Psoas muscle (tissue), 8 donors: Measurements from ENCODE around the gene CD300A. TPM values are rescaled to one million over a fixed set of nuclear protein-coding genes. Genes with fewer than 3 reads are reported as not detected.

Experiments used
- ATAC-seq, 4 donors: fragments of 200-7000 bp; cut with Tn5 transposase; one replicate each; pipeline ENCODE4 v1.9.1; 2020; ENCODE audit warnings: moderate library complexity in 3 of 4, mild to moderate bottlenecking in 2 of 4
- DNase-seq, 2 donors: peaks; one replicate each; pipeline ENCODE4 v3.0.0-alpha.2; 2020
- H3K27ac ChIP-seq: fragments of 200-600 bp; one replicate; pipeline ENCODE4 v1.8.0; 2022
- H3K27me3 ChIP-seq, 3 donors: fragments of 200-600 bp in 1 of 3; one replicate each; pipeline versions ENCODE4 v1.6.1 to v1.8.0; 2013 to 2022; ENCODE audit warnings: low read length in 2 of 3, mild to moderate bottlenecking in 2 of 3, moderate library complexity in 1 of 3; ENCODE audit not compliant: insufficient read depth in 3 of 3
- H3K36me3 ChIP-seq, 2 donors: fragments of 200-600 bp in 1 of 2; one replicate each; pipeline versions ENCODE4 v1.6.1 to v1.8.0; 2013 to 2022; ENCODE audit warnings: low read depth in 1 of 2, mild to moderate bottlenecking in 1 of 2, moderate library complexity in 1 of 2; ENCODE audit not compliant: insufficient read depth in 1 of 2
- H3K4me1 ChIP-seq: fragments of 200-600 bp; one replicate; pipeline ENCODE4 v1.8.0; 2022
- H3K4me3 ChIP-seq: fragments of 200-600 bp; one replicate; pipeline ENCODE4 v1.8.0; 2022; ENCODE audit warnings: mild to moderate bottlenecking
- H3K9me3 ChIP-seq: fragments of 200-600 bp; one replicate; pipeline ENCODE4 v1.8.0; 2022
- whole genome bisulfite sequencing, 3 donors: extraction: QIAGEN DNeasy Blood & Tissue Kit; methylation state at CpG; one replicate each; pipeline versions ENCODE4 v1.1.6 to v1.1.7; 2013; 5-methylcytosine and 5-hydroxymethylcytosine counted together
- intact Hi-C, 2 donors: fragments of 100-400 bp; cut with DNase I; formaldehyde crosslinking; loops; one replicate each; pipeline versions ENCODE4 v1.11.0 to v1.14.2; 2022
- polyA plus RNA-seq, 3 donors: library from polyadenylated mRNA; stranded (reverse); fragments of 200-250 nt; gene quantifications; one replicate each; pipeline ENCODE4 v1.2.3, GENCODE V29; 2013
- total RNA-seq, 4 donors: library from RNA; stranded (reverse); fragmentation: NEBNext Ultra II Directional in 2 of 4; extraction: Animal tissue kit (Norgen Biotek cat#: 25700) in 2 of 4; gene quantifications; one replicate each; pipeline versions ENCODE4 v1.2.1 to v1.2.4, GENCODE V29; 2021 to 2023
- TF ChIP-seq, protein P1 (sequence below): fragments of 200-600 bp; IDR thresholded peaks from one replicate; pipeline ENCODE4 v1.8.0; 2022; ENCODE audit warnings: antibody characterized with exemption
- donor health status: healthy with polysubstance abuse.
- donor health status: DM: no; HTN: no; CAD: no; lungs with moderate emphysema.
- donor health status: Bipolar disorder and iron deficiency.
- donor health status: healthy.
- donor health status: DM: yes; HTN: yes; CAD: no.
- donor health status: DM: no; HTN: no; CAD: no.
- donor health status: DM: no; HTN: no; CAD: no.
- donor health status: DM: yes; HTN: yes; CAD: no.

CD300A gene
- total and polyA plus RNA-seq, 7 donors: 0.29 to 2.4 (median 0.69) TPM

DNA sequence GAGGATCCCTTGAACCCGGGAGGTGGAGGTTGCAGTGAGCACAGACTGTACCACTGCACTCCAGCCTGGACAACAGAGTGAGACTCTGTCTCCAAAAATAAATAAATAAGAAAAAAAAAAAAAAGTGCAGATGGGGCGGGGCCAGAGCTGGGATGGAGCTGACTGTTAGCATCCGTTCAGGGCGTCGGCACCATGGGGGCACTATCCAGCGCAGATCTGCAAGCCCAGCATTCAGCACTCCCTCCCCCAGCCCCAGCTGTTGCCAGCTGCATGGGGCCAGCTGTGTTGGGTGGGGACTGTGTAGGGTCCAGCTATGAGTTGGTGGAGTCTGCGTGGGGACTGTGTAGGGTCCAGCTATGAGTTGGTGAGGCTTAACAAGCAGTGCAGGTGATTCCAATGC, 21.3 kb upstream of the CD300A start:
- Histone ChIP-seq H3K27ac (peak overlapping the region; percentile 92), H3K9me3 (no peaks in the 10 kb centered on the region), H3K27me3 (no peaks in the 10 kb centered on the region), H3K4me3 (no peak overlapping the region), H3K36me3 (peaks cover 0 to 32% of the 10 kb centered on the region in 2 donors), H3K4me1 (peaks cover 78% of the 10 kb centered on the region)
- WGBS, 3 donors: 61 to 77% (median 76%) methylated on average over 7 of the region's 7 CpGs
- DNase-seq (no peak), ATAC-seq (no peak)
- TF ChIP-seq, protein P1, sequence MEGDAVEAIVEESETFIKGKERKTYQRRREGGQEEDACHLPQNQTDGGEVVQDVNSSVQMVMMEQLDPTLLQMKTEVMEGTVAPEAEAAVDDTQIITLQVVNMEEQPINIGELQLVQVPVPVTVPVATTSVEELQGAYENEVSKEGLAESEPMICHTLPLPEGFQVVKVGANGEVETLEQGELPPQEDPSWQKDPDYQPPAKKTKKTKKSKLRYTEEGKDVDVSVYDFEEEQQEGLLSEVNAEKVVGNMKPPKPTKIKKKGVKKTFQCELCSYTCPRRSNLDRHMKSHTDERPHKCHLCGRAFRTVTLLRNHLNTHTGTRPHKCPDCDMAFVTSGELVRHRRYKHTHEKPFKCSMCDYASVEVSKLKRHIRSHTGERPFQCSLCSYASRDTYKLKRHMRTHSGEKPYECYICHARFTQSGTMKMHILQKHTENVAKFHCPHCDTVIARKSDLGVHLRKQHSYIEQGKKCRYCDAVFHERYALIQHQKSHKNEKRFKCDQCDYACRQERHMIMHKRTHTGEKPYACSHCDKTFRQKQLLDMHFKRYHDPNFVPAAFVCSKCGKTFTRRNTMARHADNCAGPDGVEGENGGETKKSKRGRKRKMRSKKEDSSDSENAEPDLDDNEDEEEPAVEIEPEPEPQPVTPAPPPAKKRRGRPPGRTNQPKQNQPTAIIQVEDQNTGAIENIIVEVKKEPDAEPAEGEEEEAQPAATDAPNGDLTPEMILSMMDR: no peak
- intact Hi-C loops: no loop called here

DNA sequence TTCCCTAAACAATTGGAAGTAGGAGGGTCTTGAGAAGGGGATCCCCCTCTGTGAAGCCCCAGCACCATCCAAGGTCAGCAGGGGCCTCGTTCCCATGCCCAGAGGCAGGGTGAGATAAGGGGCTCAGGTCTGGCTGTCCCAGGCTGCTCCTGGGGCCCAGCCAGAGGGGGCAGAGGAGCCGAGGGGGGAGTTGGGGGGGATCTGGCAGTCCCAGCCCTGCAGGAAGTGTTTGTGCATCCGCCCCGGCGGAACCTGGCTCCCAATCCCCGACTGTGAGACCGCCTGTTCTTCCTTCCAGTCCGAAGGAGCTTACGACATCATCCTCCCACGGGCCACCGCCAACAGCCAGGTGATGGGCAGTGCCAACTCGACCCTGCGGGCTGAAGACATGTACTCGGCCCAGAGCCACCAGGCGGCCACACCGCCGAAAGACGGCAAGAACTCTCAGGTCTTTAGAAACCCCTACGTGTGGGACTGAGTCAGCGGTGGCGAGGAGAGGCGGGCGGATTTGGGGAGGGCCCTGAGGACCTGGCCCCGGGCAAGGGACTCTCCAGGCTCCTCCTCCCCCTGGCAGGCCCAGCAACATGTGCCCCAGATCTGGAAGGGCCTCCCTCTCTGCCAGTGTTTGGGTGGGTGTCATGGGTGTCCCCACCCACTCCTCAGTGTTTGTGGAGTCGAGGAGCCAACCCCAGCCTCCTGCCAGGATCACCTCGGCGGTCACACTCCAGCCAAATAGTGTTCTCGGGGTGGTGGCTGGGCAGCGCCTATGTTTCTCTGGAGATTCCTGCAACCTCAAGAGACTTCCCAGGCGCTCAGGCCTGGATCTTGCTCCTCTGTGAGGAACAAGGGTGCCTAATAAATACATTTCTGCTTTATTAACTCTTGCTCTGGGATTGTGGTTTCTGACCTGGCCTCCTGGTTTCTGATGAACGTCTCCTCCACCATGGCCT, 19.6 kb upstream of the CD300A start:
- DNase-seq (peak; percentile 88 to 95), ATAC-seq (peak; percentile 62 to 77 (median 70))
- Histone ChIP-seq H3K27me3 (no peaks in the 10 kb centered on the region), H3K9me3 (no peaks in the 10 kb centered on the region), H3K4me3 (peak overlapping the region; percentile 28), H3K36me3 (peaks cover 0 to 17% of the 10 kb centered on the region in 2 donors), H3K4me1 (peaks cover 83% of the 10 kb centered on the region), H3K27ac (peak overlapping the region; percentile 92)
- 15 to 34% (median 28%) methylated on average over 31 of the region's 31 CpGs for WGBS, 3 donors
- intact Hi-C loops: no loop called here
- TF ChIP-seq, protein P1: peak; percentile 20

DNA sequence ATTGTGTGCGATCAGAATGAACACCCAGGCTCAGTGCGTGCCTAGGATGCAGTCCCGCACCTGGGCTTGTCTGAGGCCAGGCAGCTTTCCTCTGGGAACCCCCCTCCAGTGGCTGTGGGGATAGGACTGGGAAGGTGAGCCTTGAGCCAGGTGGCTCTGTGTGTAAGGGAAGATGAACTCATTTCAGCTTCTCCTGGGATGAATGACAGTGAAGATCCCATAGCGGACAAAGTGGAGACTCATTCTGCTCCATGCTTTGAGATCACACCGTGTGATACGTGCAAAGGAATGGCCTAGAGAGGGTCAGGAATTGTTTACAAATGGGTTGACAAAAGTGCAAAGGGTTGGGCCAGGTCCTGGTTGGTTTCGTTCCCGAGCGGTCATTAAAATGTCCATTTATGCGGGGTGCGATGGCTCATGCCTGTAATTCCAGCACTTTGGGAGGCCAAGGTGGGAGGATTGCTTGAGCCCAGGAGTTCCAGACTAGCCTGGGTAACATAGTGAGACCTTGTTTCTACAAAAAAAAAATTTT, 18.7 kb upstream of the CD300A start:
- Histone ChIP-seq H3K4me1 (peaks cover 81% of the 10 kb centered on the region), H3K4me3 (peak overlapping the region; percentile 28), H3K9me3 (no peaks in the 10 kb centered on the region), H3K27ac (peak overlapping the region; percentile 92), H3K27me3 (no peaks in the 10 kb centered on the region), H3K36me3 (peaks cover 0 to 17% of the 10 kb centered on the region in 2 donors)
- ATAC-seq (no peak), DNase-seq (no peak)
- intact Hi-C loops: no loop called here
- TF ChIP-seq, protein P1: no peak
- 89 to 91% (median 91%) methylated on average over 11 of the region's 11 CpGs for WGBS, 3 donors

DNA sequence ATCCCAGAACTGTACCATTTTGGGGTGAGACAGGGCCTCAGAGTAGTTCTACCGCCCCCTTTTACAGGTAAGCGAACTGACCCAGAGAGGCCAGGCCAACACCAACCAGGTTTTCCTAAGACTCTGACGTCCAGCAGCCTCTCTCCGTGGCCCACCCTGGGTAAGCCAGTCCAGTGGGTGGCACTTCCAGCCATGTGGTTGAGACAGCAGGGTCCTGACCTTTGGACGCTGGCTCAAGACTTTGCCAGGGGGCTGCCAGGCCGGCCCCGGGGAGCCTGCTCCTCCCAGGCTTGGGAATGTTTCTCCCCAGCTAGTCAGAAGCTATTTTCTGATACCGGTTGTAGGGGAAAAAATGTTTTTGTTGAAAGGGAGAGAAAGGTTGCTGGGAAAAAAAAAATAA, 17.7 kb upstream of the CD300A start:
- intact Hi-C loops: no loop called here
- no peak for ATAC-seq

More for the DNA sequence above, 17.7 kb upstream of the CD300A start:
- DNase-seq: no peak
- H3K4me3 ChIP-seq: no peak overlapping the region
- WGBS, 3 donors: 59 to 83% (median 62%) methylated on average over 8 of the region's 8 CpGs
- H3K4me1 ChIP-seq: peaks cover 81% of the 10 kb centered on the region
- H3K9me3 ChIP-seq: no peaks in the 10 kb centered on the region
- H3K36me3 ChIP-seq: peaks cover 0 to 15% of the 10 kb centered on the region in 2 donors
- H3K27ac ChIP-seq: peak overlapping the region; percentile 92
- TF ChIP-seq, protein P1: no peak
- H3K27me3 ChIP-seq: no peaks in the 10 kb centered on the region
